A673 (cell line): ENCODE results near the gene CNIH1. TPM values are rescaled to one million over a fixed set of nuclear protein-coding genes. Genes with fewer than 3 reads are reported as not detected.
A peak's percentile ranks its signal among the peaks of the same experiment; 100 is the strongest.

Experiments used
- Bru-seq: library from RNA; stranded (reverse); fragments of 400-500 nt; gene quantifications from one replicate; lab custom pipeline; 2021; lab: Mats Ljungman, UMichigan
- BruChase-seq, 2 experiments: library from RNA; stranded (reverse); fragments of 400-500 nt; gene quantifications; one replicate each; lab custom pipeline; 2021; lab: Mats Ljungman, UMichigan
- BruUV-seq: library from RNA; stranded (reverse); fragments of 400-500 nt; replicated peaks from 2 replicates; lab custom pipeline; 2021; lab: Mats Ljungman, UMichigan
- CTCF ChIA-PET: fragments of 300-600 bp; sonication (Branson Sonifier 250); formaldehyde crosslinking; loops from one replicate; lab custom pipeline; 2022; ENCODE audit warnings: antibody characterized with exemption; lab: Charles Lee
- POLR2A ChIA-PET: fragments of 300-600 bp; sonication (Branson Sonifier 250); formaldehyde crosslinking; loops from one replicate; lab custom pipeline; 2022; ENCODE audit warnings: antibody characterized with exemption; ENCODE audit not compliant: low non-redundant PET; lab: Charles Lee
- DNase-seq: peaks from one replicate; pipeline ENCODE4 v3.0.0-alpha.2; 2015; ENCODE audit warnings: low spot score
- H3K27ac ChIP-seq: fragments of 200-600 bp; sonication (generic); 2 replicates; pipeline ENCODE4 v1.5.1; 2016; ENCODE audit warnings: mixed run types, low read depth, mild to moderate bottlenecking, mixed read lengths, antibody characterized with exemption, low read length; ENCODE audit not compliant: poor library complexity, severe bottlenecking
- H3K27me3 ChIP-seq: fragments of 200-600 bp; sonication (generic); replicated peaks from 2 replicates; pipeline ENCODE4 v1.6.1; 2017; ENCODE audit warnings: mixed run types, low read depth, mild to moderate bottlenecking, mixed read lengths, antibody characterized with exemption, low read length; ENCODE audit not compliant: insufficient read depth, poor library complexity
- H3K36me3 ChIP-seq: fragments of 200-600 bp; sonication (generic); 2 replicates; pipeline ENCODE4 v1.6.1; 2016; ENCODE audit warnings: mixed run types, mild to moderate bottlenecking, mixed read lengths, antibody characterized with exemption, low read length; ENCODE audit not compliant: insufficient read depth, poor library complexity, severe bottlenecking
- H3K4me1 ChIP-seq: fragments of 200-600 bp; sonication (generic); 2 replicates; pipeline ENCODE4 v1.6.1; 2017; ENCODE audit warnings: mixed run types, mild to moderate bottlenecking, mixed read lengths, antibody characterized with exemption, low read length; ENCODE audit not compliant: insufficient read depth, poor library complexity, severe bottlenecking
- H3K4me3 ChIP-seq: fragments of 200-600 bp; sonication (generic); 2 replicates; pipeline ENCODE4 v1.5.1; 2016; ENCODE audit warnings: low read depth, mixed run types, mild to moderate bottlenecking, mixed read lengths, low read length; ENCODE audit not compliant: poor library complexity, severe bottlenecking
- H3K9me3 ChIP-seq: fragments of 200-600 bp; sonication (generic); 2 replicates; pipeline ENCODE4 v1.6.1; 2016; ENCODE audit warnings: mixed run types, low read depth, mild to moderate bottlenecking, mixed read lengths, antibody characterized with exemption, low read length; ENCODE audit not compliant: poor library complexity, severe bottlenecking
- EZH2 ChIP-seq: fragments of 200-600 bp; sonication (generic); IDR thresholded peaks from 2 replicates; pipeline ENCODE4 v1.6.1; 2017; ENCODE audit warnings: borderline replicate concordance, low read depth, mild to moderate bottlenecking, mixed read lengths, antibody characterized with exemption, low read length; ENCODE audit not compliant: poor library complexity, severe bottlenecking
- intact Hi-C: fragments of 100-400 bp; cut with micrococcal nuclease; formaldehyde crosslinking; loops from one replicate; pipeline ENCODE4 v1.10.0; 2022; ENCODE audit not compliant: unreplicated experiment
- long read RNA-seq: library from polyadenylated mRNA; stranded (forward); transcript quantifications from one replicate; pipeline ENCODE4 v2.0.0, GENCODE V29; 2022
- total RNA-seq: library from RNA; stranded (reverse); gene quantifications from 2 replicates; pipeline ENCODE4 v1.2.3, GENCODE V29; 2021
- TF ChIP-seq, protein P1 (sequence below): fragments of 300-800, 200-600 bp; sonication (generic); conservative IDR thresholded peaks from 2 replicates; pipeline ENCODE4 v1.5.1; 2017; ENCODE audit warnings: low read depth, mild to moderate bottlenecking, antibody characterized with exemption, low read length, moderate library complexity, mixed read lengths

CNIH1 gene
- total RNA-seq, result 151 and 170 TPM in 2 replicates
- percentile 97 among the genes with signal in this experiment for Bru-seq, nascent RNA
- percentile 96 among the genes with signal in this experiment for BruChase-seq, experiment 1, labeled RNA remaining after a 2-hour chase
- BruChase-seq, experiment 2, labeled RNA remaining after a 6-hour chase, result percentile 98 among the genes with signal in this experiment
- long read RNA-seq, full-length matches to known transcripts, result 141 of 149 reads
- long read RNA-seq, partial matches to known transcripts, result 3 of 149 reads
- long read RNA-seq, other reads (novel, unspliced or antisense), result 5 of 149 reads

DNA sequence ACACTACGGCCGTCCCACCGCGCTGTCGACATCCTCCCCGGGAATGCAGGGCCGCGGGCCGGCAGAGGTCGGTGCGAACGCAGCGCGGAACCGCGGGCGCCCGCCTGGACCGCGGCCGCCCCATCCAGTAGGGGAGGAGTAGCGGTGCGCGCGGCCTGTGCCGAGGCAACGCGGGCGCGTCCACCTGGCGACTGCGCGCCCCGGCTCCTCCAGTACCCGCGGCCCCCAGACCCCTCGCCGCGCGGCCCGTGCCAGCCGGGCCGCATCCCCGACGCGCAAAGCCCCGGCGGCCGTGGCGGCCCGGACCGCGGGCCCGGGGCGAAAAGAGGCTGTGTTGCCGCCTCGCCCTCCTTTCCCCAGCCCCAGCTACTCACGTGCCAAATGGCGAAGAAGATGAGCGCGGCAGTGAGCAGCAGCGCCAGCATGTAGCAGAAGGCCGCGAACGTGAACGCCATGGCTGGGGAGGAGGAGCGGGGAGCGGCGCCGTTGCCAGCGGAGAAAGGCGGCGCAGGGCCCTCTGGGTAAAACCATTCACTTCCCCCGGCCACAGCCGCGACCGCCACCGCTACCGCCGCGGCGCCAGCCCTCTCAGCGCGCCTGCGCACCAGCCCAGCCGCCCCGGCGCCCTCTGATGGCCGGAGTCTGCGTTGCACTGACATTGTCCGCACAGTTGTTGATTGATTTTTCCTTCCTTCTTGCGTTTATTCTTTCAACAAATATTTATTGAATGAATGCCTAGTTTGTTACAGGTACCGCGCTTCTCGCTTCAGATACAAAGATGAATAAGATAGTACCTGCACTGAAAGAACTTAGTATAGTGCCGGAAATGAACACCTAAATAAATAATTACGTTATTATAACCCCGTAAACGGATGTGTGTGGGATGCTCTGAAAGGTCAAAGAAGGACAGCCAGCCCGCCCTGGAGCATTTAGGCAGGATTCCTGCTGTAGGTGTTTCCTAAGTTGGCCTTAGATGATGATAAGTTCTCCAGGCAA is at the start of gene CNIH1:
TSS of gene CNIH1 (minus strand) at position 502 of the 996 bp plus-strand sequence. CDS start at position 455, 47 bp downstream.
- POLR2A ChIA-PET, result no interaction called here
- BruUV-seq, result no TSS peak
- CTCF ChIA-PET, result no interaction called here

DNA sequence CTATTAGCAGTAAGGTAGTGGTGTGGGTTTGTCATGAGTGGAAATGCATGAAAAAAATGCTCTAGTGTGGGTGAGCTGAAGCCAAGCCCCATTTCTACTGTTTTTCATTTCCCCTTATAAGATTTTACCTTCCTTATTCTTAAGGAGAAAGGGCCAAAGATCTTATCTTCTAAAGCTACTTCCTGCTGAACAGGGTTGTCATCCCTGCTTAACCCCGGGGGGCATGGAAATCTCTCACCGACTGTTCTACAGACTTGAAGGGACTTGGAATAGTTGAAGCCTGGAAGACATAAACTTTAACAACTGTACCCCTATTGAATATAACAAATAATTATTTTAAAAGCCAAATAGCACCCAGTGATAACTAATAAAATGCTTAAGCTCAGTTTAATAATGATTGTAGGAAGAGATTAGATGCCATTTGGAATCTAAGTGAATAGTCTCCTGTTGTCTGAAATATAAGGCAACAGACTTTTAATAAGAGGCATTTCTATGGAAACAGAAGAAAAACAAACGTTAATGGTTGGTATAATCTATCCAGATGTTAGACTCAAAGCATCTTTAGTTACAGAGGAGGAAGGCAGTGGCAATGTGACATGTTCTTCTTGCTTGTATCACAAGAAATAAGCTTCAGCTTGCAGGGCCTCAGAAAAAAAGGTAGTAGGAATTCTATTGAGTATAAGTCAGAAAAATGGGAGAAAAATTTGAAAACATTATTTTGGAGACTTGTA is 49.4 kb upstream of the CNIH1 start:
- ChIA-PET POLR2A (no interaction called here), CTCF (no interaction called here)
- Histone ChIP-seq H3K9me3 (no peaks in the 10 kb centered on the region), H3K27me3 (no peaks in the 10 kb centered on the region), H3K4me1 (peaks cover 32% of the 10 kb centered on the region), H3K4me3 (no peak overlapping the region), H3K36me3 (peaks cover 4% of the 10 kb centered on the region), H3K27ac (peak overlapping the region; percentile 94)
- no peak for TF ChIP-seq EZH2
- TF ChIP-seq, protein P1, sequence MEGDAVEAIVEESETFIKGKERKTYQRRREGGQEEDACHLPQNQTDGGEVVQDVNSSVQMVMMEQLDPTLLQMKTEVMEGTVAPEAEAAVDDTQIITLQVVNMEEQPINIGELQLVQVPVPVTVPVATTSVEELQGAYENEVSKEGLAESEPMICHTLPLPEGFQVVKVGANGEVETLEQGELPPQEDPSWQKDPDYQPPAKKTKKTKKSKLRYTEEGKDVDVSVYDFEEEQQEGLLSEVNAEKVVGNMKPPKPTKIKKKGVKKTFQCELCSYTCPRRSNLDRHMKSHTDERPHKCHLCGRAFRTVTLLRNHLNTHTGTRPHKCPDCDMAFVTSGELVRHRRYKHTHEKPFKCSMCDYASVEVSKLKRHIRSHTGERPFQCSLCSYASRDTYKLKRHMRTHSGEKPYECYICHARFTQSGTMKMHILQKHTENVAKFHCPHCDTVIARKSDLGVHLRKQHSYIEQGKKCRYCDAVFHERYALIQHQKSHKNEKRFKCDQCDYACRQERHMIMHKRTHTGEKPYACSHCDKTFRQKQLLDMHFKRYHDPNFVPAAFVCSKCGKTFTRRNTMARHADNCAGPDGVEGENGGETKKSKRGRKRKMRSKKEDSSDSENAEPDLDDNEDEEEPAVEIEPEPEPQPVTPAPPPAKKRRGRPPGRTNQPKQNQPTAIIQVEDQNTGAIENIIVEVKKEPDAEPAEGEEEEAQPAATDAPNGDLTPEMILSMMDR, result no peak
- BruUV-seq, result no TSS peak
- peak; percentile 92 for DNase-seq
- intact Hi-C loops, result no loop called here

More for the DNA sequence above, at the start of gene CNIH1:
- Histone ChIP-seq H3K4me1 (peaks cover 33% of the 10 kb centered on the region), H3K36me3 (no peaks in the 10 kb centered on the region), H3K4me3 (peak within 1 kb of the TSS; percentile 84), H3K27ac (peak within 1 kb of the TSS; percentile 95), H3K9me3 (no peaks in the 10 kb centered on the region), H3K27me3 (no peaks in the 10 kb centered on the region)
- TF ChIP-seq, protein P1, result peak; percentile 83
- no peak for TF ChIP-seq EZH2
- DNase-seq, result peak; percentile 95
- intact Hi-C loops, result no loop called here

DNA sequence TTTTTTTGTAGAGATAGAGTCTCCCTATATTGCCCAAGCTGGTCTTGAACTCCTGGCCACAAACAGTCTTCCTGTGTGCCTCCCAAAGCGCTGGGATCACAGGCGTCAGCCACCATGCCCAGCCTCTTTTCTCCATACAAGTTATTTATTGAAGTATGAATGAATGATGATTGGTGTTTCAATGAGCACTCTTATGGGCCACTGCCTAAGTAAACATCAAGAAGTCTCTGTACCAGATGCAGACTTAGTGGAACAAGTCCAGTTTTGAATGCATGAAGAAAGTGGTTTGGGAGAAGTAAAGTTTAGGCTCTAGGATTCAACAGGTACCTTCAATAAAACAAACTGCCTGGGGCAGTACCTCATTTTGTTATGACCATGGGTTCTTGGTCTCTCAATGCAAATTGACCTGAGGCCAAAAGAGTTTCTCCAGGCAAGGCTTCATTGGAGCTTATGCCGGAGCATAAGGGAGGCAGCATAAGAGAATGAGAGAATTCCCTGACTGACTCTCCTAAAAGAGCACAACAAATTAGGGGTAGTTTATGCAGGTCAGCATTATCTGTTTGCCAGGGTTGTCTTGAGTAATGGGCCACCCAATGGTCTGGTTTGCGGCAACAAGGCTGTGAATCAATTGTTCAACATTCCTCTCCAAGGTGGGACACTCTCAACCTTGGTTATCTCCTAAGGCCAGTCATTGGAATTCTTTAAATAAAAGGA is 48.7 kb upstream of the CNIH1 start:
- no TSS peak for BruUV-seq
- DNase-seq, result peak; percentile 34
- Histone ChIP-seq H3K27ac (peak overlapping the region; percentile 94), H3K36me3 (peaks cover 4% of the 10 kb centered on the region), H3K9me3 (no peaks in the 10 kb centered on the region), H3K4me3 (peak overlapping the region; percentile 97), H3K4me1 (peaks cover 32% of the 10 kb centered on the region), H3K27me3 (no peaks in the 10 kb centered on the region)
- CTCF ChIA-PET, result no interaction called here
- TF ChIP-seq, protein P1, result no peak
- no peak for TF ChIP-seq EZH2
- intact Hi-C loops, result no loop called here
- POLR2A ChIA-PET, result no interaction called here
